Neuronal stem cell (in vitro differentiated cells): ENCODE data around the gene HSPA4.
"Not testable (repeated sequence)": the region's sequence is repeated elsewhere in the genome, so short reads cannot be mapped to it uniquely, and the experiment has no call there.

Experiments
- DNase-seq: peaks from one replicate; pipeline ENCODE4 v3.0.0-alpha.2; 2013; ENCODE audit warnings: low spot score
- H2AFZ ChIP-seq: one replicate; pipeline ENCODE4 v1.6.1; 2013; ENCODE audit warnings: mild to moderate bottlenecking, low read length, inconsistent platforms
- H2AK5ac ChIP-seq: 2 replicates; pipeline ENCODE4 v1.6.1; 2013; ENCODE audit warnings: low read depth, mild to moderate bottlenecking, inconsistent platforms, low read length, moderate library complexity, mixed read lengths
- H2BK120ac ChIP-seq: 2 replicates; pipeline ENCODE4 v1.6.1; 2013; ENCODE audit warnings: low read depth, mild to moderate bottlenecking, inconsistent platforms, low read length, moderate library complexity, mixed read lengths
- H2BK12ac ChIP-seq: one replicate; pipeline ENCODE4 v1.6.1; 2013; ENCODE audit warnings: low read length, inconsistent platforms
- H2BK15ac ChIP-seq: 2 replicates; pipeline ENCODE4 v1.6.1; 2013; ENCODE audit warnings: mild to moderate bottlenecking, low read length, inconsistent platforms, mixed read lengths
- H2BK5ac ChIP-seq: one replicate; pipeline ENCODE4 v1.6.1; 2013; ENCODE audit warnings: inconsistent platforms, mild to moderate bottlenecking, low read length, moderate library complexity
- H3K14ac ChIP-seq: one replicate; pipeline ENCODE4 v1.6.1; 2013; ENCODE audit warnings: low read length, inconsistent platforms
- H3K18ac ChIP-seq: 2 replicates; pipeline ENCODE4 v1.6.1; 2013; ENCODE audit warnings: low read length, inconsistent platforms
- H3K23ac ChIP-seq: 2 replicates; pipeline ENCODE4 v1.6.1; 2013; ENCODE audit warnings: low read depth, mild to moderate bottlenecking, mixed read lengths, low read length, inconsistent platforms; ENCODE audit not compliant: poor library complexity
- H3K27ac ChIP-seq: replicated peaks from 3 replicates; pipeline ENCODE4 v1.5.1; 2013; ENCODE audit warnings: low read length, inconsistent platforms
- H3K27me3 ChIP-seq, 3 experiments: 2 replicates each; pipeline ENCODE4 v1.6.1; 2013; ENCODE audit warnings: low read length in 3 of 3, mild to moderate bottlenecking in 2 of 3, inconsistent platforms in 1 of 3, low read depth in 1 of 3, mixed read lengths in 1 of 3, moderate library complexity in 1 of 3; ENCODE audit not compliant: control insufficient read depth in 3 of 3, insufficient read depth in 3 of 3
- H3K36me3 ChIP-seq, 2 donors: replicated peaks in 1 of 2; 2 replicates each; pipeline ENCODE4 v1.6.1; 2013; ENCODE audit warnings: low read length in 2 of 2; ENCODE audit not compliant: control insufficient read depth in 2 of 2, insufficient read depth in 2 of 2
- H3K4ac ChIP-seq: 2 replicates; pipeline ENCODE4 v1.6.1; 2013; ENCODE audit warnings: inconsistent platforms, mild to moderate bottlenecking, low read length, moderate library complexity
- H3K4me1 ChIP-seq, 2 donors: 1 replicate in 1 of 2; 2 replicates in 1 of 2; pipeline ENCODE4 v1.6.1; 2013; ENCODE audit warnings: low read length in 2 of 2, low read depth in 1 of 2; ENCODE audit not compliant: control insufficient read depth in 2 of 2, insufficient read depth in 1 of 2
- H3K4me2 ChIP-seq: one replicate; pipeline ENCODE4 v1.6.1; 2013; ENCODE audit warnings: mild to moderate bottlenecking, low read length, inconsistent platforms; ENCODE audit not compliant: insufficient read depth, poor library complexity, severe bottlenecking
- H3K4me3 ChIP-seq, 2 donors: 2 replicates each; pipeline ENCODE4 v1.5.1; 2013; ENCODE audit warnings: low read length in 2 of 2, mild to moderate bottlenecking in 2 of 2, inconsistent platforms in 1 of 2, moderate library complexity in 1 of 2
- H3K79me1 ChIP-seq: one replicate; pipeline ENCODE4 v1.6.1; 2013; ENCODE audit warnings: low read depth, mild to moderate bottlenecking, inconsistent platforms, low read length, moderate library complexity
- H3K9ac ChIP-seq: one replicate; pipeline ENCODE4 v1.6.1; 2013; ENCODE audit warnings: mild to moderate bottlenecking, low read depth, low read length, inconsistent platforms; ENCODE audit not compliant: poor library complexity
- H3K9me3 ChIP-seq, 2 donors: replicated peaks in 1 of 2; 2 replicates each; pipeline versions ENCODE3 to v1.6.1; 2013; ENCODE audit warnings: low read length in 2 of 2, mild to moderate bottlenecking in 2 of 2, inconsistent platforms in 1 of 2, low read depth in 1 of 2, mixed read lengths in 1 of 2, moderate library complexity in 1 of 2; ENCODE audit not compliant: control insufficient read depth in 2 of 2, insufficient read depth in 1 of 2
- H4K8ac ChIP-seq: one replicate; pipeline ENCODE4 v1.6.1; 2013; ENCODE audit warnings: low read depth, mild to moderate bottlenecking, inconsistent platforms, low read length, moderate library complexity
- H4K91ac ChIP-seq: one replicate; pipeline ENCODE4 v1.6.1; 2013; ENCODE audit warnings: low read length, low read depth, mild to moderate bottlenecking, inconsistent platforms; ENCODE audit not compliant: poor library complexity
- WGBS, 2 donors: extraction: QIAGEN DNeasy Blood & Tissue Kit; methylation state at CpG; one replicate each; pipeline ENCODE4 v1.1.7; 2013; ENCODE audit warnings: missing lambda C conversion rate in 2 of 2, mixed read lengths in 1 of 2; ENCODE audit not compliant: insufficient read length in 2 of 2, insufficient replicate concordance in 1 of 2; ENCODE audit errors: extremely low coverage in 2 of 2; 5-methylcytosine and 5-hydroxymethylcytosine counted together

HSPA4 gene

DNA sequence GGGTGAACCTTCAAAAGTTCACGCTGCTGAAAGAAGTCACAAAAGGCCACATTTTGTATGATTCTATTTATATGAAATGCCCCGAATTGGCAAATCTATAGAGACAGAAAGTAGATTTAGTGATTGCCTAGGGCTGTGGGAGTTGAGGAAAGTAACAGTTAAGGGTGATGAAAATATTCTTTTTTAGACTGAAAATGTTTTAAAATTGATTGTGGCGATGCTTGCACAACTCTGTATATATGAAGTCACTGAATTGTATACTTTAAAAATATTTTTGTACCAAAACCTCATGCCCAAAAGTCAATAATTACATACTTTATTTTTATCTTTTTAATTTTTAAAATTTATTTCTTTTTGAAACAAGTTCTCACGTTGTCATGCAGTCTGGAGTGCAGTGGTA lies 30.3 kb downstream of the HSPA4 start:
- no peak overlapping the region for H3K27ac ChIP-seq
- no peak overlapping the region for H3K23ac ChIP-seq
- no peak overlapping the region for H3K9ac ChIP-seq
- H2BK120ac ChIP-seq, result no peak overlapping the region
- H3K4me3 ChIP-seq, result no peak overlapping the region
- H4K91ac ChIP-seq, result no peak overlapping the region
- H3K18ac ChIP-seq, result no peak overlapping the region
- no peaks in the 10 kb centered on the region for H3K9me3 ChIP-seq
- peaks cover 2 to 90% of the 10 kb centered on the region in 2 donors for H3K36me3 ChIP-seq
- H2AK5ac ChIP-seq, result no peak overlapping the region
- H3K14ac ChIP-seq, result no peak overlapping the region
- WGBS, 2 donors, result no CpG with 5 or more reads among the region's 4 CpGs
- H2BK15ac ChIP-seq, result no peak overlapping the region
- H4K8ac ChIP-seq, result no peak overlapping the region
- H3K4ac ChIP-seq, result no peak overlapping the region
- H3K79me1 ChIP-seq, result peaks cover 3% of the 10 kb centered on the region
- DNase-seq, result no peak
- no peaks in the 10 kb centered on the region for H3K27me3 ChIP-seq
- no peaks in the 10 kb centered on the region for H3K4me1 ChIP-seq
- H2AFZ ChIP-seq, result no peak overlapping the region
- H3K4me2 ChIP-seq, result no peak overlapping the region
- H2BK5ac ChIP-seq, result no peak overlapping the region
- H2BK12ac ChIP-seq, result no peak overlapping the region

DNA sequence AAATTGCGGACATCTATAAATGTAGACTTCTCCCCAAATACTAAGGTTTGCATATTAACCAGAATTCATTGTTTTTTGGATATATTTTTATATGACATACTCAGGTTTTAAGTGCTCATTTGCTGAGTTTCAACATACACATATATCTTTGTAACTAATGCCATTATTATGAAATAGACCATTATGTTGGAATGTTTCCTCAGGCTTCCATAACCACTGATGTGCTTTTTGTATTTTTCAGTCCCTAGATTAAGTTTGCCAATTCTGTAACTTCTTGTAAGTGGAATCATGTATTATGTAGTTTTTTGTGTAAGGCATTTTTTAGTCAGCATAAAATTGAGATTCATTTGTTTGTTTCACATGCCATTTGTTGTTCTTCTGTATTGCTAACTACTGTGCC lies 32.1 kb downstream of the HSPA4 start:
- no peak overlapping the region for H2AFZ ChIP-seq
- H3K4me1 ChIP-seq, result no peaks in the 10 kb centered on the region
- no peak overlapping the region for H3K14ac ChIP-seq
- H3K79me1 ChIP-seq, result no peaks in the 10 kb centered on the region
- H2BK15ac ChIP-seq, result no peak overlapping the region
- no peak overlapping the region for H3K23ac ChIP-seq
- H3K36me3 ChIP-seq, result peaks cover 5 to 90% of the 10 kb centered on the region in 2 donors
- no peak overlapping the region for H3K9ac ChIP-seq
- H3K4me3 ChIP-seq, result no peak overlapping the region
- no peak overlapping the region for H3K27ac ChIP-seq
- H4K91ac ChIP-seq, result no peak overlapping the region
- no peak overlapping the region for H3K4ac ChIP-seq
- no peaks in the 10 kb centered on the region for H3K27me3 ChIP-seq
- H3K4me2 ChIP-seq, result no peak overlapping the region
- no peak overlapping the region for H4K8ac ChIP-seq
- no CpG with 5 or more reads among the region's 1 CpG for WGBS, 2 donors
- DNase-seq, result no peak
- H2BK5ac ChIP-seq, result no peak overlapping the region
- H2BK120ac ChIP-seq, result no peak overlapping the region
- no peak overlapping the region for H3K18ac ChIP-seq
- H2AK5ac ChIP-seq, result no peak overlapping the region
- no peak overlapping the region for H2BK12ac ChIP-seq
- H3K9me3 ChIP-seq, result no peaks in the 10 kb centered on the region

- H3K27ac ChIP-seq, result not testable (repeated sequence)
- H3K36me3 ChIP-seq, result peaks cover 8 to 90% of the 10 kb centered on the region in 2 donors
Measured at GRCh38 chr5:133085171-133085570, 33.4 kb downstream of the HSPA4 start.

DNA sequence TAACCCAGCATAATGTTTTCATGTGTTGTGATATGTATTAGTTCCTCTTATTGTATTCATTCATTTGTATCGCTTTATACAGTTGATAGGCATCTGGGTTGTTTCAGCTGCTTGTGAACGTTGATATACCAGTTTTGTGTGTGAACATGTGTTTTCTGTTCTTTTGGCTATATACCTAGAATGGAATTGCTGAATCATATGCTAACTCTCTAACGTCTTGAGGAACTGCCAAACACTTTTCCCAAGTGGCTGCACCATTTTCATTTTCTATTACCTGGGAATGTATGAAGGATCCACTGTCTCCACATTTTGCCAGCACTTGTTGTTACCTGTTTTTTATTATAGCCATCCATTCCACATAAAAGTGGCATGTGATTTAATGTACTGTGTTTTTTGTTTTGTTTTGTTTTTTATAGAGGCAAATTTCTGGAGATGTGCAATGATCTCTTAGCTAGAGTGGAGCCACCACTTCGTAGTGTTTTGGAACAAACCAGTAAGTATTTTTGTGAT lies 34.6 kb downstream of the HSPA4 start:
- H3K27ac ChIP-seq, result no peak overlapping the region
- H3K36me3 ChIP-seq, result peaks cover 12 to 92% of the 10 kb centered on the region in 2 donors
- no peak overlapping the region for H3K4me2 ChIP-seq
- no peak overlapping the region for H2BK15ac ChIP-seq
- H2BK5ac ChIP-seq, result no peak overlapping the region
- no peak overlapping the region for H3K9ac ChIP-seq
- H3K4me1 ChIP-seq, result no peaks in the 10 kb centered on the region
- H3K23ac ChIP-seq, result no peak overlapping the region
- H3K4ac ChIP-seq, result no peak overlapping the region
- no peak overlapping the region for H3K14ac ChIP-seq
- no peaks in the 10 kb centered on the region for H3K79me1 ChIP-seq
- no CpG with 5 or more reads among the region's 4 CpGs for WGBS, 2 donors
- no peak overlapping the region for H2AFZ ChIP-seq
- no peaks in the 10 kb centered on the region for H3K27me3 ChIP-seq
- no peak overlapping the region for H3K4me3 ChIP-seq
- H2BK120ac ChIP-seq, result no peak overlapping the region
- no peak overlapping the region for H2AK5ac ChIP-seq
- no peak overlapping the region for H4K91ac ChIP-seq
- H2BK12ac ChIP-seq, result no peak overlapping the region
- no peak overlapping the region for H3K18ac ChIP-seq
- no peaks in the 10 kb centered on the region for H3K9me3 ChIP-seq
- no peak for DNase-seq
- H4K8ac ChIP-seq, result no peak overlapping the region

More at GRCh38 chr5:133085171-133085570, 33.4 kb downstream of the HSPA4 start:
- H3K4me2 ChIP-seq, H4K91ac ChIP-seq, H3K4me1 ChIP-seq, H3K23ac ChIP-seq, H2AFZ ChIP-seq, DNase-seq, H2BK120ac ChIP-seq, H3K4ac ChIP-seq, H3K79me1 ChIP-seq, H3K9me3 ChIP-seq, H3K14ac ChIP-seq, H3K9ac ChIP-seq, H2BK15ac ChIP-seq, H3K18ac ChIP-seq, H4K8ac ChIP-seq, H2BK5ac ChIP-seq, H2BK12ac ChIP-seq, H2AK5ac ChIP-seq, H3K4me3 ChIP-seq, H3K27me3 ChIP-seq: not testable (repeated sequence)
- no CpG with 5 or more reads among the region's 6 CpGs for WGBS, 2 donors
